Measurements from ENCODE around the gene ZC3HAV1. TPM values are rescaled to one million over a fixed set of nuclear protein-coding genes. Genes with fewer than 3 reads are reported as not detected.
"Not testable (repeated sequence)": the region's sequence is repeated elsewhere in the genome, so short reads cannot be mapped to it uniquely, and the experiment has no call there.

The ZC3HAV1 gene
- total RNA-seq, 4 donors from 2014 or later, result 11.7 to 40.6 (median 34.5) TPM

DNA sequence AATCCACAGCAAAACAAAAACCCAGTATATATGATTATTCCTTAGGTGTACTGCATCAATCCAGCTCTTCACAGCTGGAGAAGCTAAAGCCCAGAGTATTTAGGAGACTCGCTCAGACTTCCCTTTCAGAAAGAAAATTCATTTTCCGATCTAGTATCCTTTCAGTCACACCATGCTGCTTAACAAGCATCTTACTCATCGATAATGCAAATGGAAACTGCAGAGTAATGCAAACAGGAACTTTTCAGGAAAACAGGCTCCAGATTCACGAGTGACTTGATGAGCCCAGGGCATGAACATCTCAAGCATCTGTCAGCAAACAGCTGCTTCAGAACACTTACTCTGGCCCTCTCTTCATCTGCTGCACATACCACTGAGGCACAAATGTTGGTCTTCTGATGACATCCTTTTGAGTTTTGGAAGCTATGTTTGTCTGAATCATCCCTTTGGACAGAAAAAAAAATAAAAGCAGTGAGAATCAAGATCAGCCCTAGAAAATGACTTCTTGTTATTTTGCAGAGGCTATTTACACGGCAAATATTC is 48.8 kb downstream of the ZC3HAV1 start:
- H3K27ac ChIP-seq, result no peak overlapping the region
- intact Hi-C loops (cut with DNase I; ENCODE audit: low total_unique reads) (no loop called here), in situ Hi-C loops (cut with MboI; ENCODE audit: low pct_ligation_motif_present in 1 of 4, low pct_unique_long_range_greater_than_20kb in 1 of 4, low sequenced_read_pairs in 3 of 4) (loop anchor here in 1 of 4 donors (25.0 kb wide), 1 partner anchor 173 kb away; no protein-coding TSS in a partner anchor)
- no peaks in the 10 kb centered on the region for H3K4me1 ChIP-seq
- H3K9me3 ChIP-seq, result no peaks in the 10 kb centered on the region
- no peak for DNase-seq
- TF ChIP-seq POLR2AphosphoS5 (IDR thresholded peaks at IDR 0.05), result no peak
- no peak for TF ChIP-seq POLR2A (IDR thresholded peaks at IDR 0.05)
- TF ChIP-seq EP300 (IDR thresholded peaks at IDR 0.05; ENCODE audit: low read depth), result no peak
- TF ChIP-seq, protein P1, sequence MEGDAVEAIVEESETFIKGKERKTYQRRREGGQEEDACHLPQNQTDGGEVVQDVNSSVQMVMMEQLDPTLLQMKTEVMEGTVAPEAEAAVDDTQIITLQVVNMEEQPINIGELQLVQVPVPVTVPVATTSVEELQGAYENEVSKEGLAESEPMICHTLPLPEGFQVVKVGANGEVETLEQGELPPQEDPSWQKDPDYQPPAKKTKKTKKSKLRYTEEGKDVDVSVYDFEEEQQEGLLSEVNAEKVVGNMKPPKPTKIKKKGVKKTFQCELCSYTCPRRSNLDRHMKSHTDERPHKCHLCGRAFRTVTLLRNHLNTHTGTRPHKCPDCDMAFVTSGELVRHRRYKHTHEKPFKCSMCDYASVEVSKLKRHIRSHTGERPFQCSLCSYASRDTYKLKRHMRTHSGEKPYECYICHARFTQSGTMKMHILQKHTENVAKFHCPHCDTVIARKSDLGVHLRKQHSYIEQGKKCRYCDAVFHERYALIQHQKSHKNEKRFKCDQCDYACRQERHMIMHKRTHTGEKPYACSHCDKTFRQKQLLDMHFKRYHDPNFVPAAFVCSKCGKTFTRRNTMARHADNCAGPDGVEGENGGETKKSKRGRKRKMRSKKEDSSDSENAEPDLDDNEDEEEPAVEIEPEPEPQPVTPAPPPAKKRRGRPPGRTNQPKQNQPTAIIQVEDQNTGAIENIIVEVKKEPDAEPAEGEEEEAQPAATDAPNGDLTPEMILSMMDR (IDR thresholded peaks at IDR 0.05), result no peak
- WGBS, 2 donors (ENCODE audit: low coverage in 1 of 2), result 83 to 89% methylated on average over 3 to 5 of the region's 5 CpGs
- H3K36me3 ChIP-seq, result peaks cover 0 to 39% (median 18%) of the 10 kb centered on the region in 4 donors
- no peak overlapping the region for H3K4me3 ChIP-seq
- no peaks in the 10 kb centered on the region for H3K27me3 ChIP-seq

DNA sequence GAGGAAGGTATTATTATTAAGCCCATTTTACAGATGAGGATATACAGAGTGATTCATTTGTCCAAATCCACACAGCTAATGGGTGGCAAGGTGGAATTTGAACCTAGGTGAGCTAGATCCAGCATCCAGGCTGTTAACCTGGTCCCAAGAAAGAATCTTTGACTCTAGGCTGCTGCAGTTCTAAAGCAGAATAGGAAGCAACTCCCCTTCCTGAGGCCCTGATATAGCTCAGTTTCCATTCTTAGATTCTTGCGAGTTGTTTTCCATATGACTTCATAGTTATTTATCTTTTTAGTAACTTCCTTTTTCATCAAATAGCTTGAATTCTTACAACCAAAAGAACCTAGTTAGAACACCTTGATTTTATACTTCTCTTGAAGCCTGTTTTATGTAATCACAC is 49.6 kb downstream of the ZC3HAV1 start:
- intact Hi-C loops (cut with DNase I; ENCODE audit: low total_unique reads) (no loop called here), in situ Hi-C loops (cut with MboI; ENCODE audit: low pct_ligation_motif_present in 1 of 4, low pct_unique_long_range_greater_than_20kb in 1 of 4, low sequenced_read_pairs in 3 of 4) (loop anchor here in 1 of 4 donors (25.0 kb wide), 1 partner anchor 173 kb away; no protein-coding TSS in a partner anchor)
- WGBS, 2 donors (ENCODE audit: low coverage in 1 of 2), result 55 to 67% methylated on average over 1 of the region's 1 CpG
- DNase-seq, result no peak
- no peaks in the 10 kb centered on the region for H3K9me3 ChIP-seq
- H3K27me3 ChIP-seq, result no peaks in the 10 kb centered on the region
- no peak overlapping the region for H3K27ac ChIP-seq
- no peaks in the 10 kb centered on the region for H3K4me1 ChIP-seq
- TF ChIP-seq POLR2A (IDR thresholded peaks at IDR 0.05) (no peak), EP300 (IDR thresholded peaks at IDR 0.05; ENCODE audit: low read depth) (no peak), POLR2AphosphoS5 (IDR thresholded peaks at IDR 0.05) (no peak)
- TF ChIP-seq, protein P1 (IDR thresholded peaks at IDR 0.05), result no peak
- H3K4me3 ChIP-seq, result no peak overlapping the region
- peaks cover 0 to 38% (median 19%) of the 10 kb centered on the region in 4 donors for H3K36me3 ChIP-seq

DNA sequence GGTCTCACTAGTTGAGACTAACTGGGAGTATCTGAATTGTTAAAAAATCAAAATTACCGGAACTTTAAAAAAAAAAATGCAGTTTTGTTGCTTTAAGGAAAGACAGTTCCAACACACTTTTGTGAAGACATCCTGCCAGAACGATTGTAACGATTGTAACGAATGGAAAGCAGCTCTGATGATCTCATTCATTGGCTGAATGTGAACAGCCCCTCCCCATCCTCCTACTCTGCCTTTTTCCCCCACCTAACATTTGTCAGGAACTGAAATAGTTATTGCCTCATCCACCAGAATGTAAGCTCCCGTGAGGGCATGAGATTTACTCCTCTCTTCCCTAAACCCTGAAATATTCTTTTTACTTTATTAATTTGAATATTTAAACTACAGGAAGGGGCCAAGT is 50.6 kb downstream of the ZC3HAV1 start:
- no peak for DNase-seq
- intact Hi-C loops (cut with DNase I; ENCODE audit: low total_unique reads), result no loop called here
- no peaks in the 10 kb centered on the region for H3K27me3 ChIP-seq
- WGBS, 2 donors (ENCODE audit: low coverage in 1 of 2), result 59 to 63% methylated on average over 5 of the region's 5 CpGs
- peaks cover 0 to 37% (median 18%) of the 10 kb centered on the region in 4 donors for H3K36me3 ChIP-seq
- TF ChIP-seq, protein P1 (IDR thresholded peaks at IDR 0.05), result no peak
- no peak for TF ChIP-seq POLR2A (IDR thresholded peaks at IDR 0.05)
- no peak for TF ChIP-seq POLR2AphosphoS5 (IDR thresholded peaks at IDR 0.05)
- TF ChIP-seq EP300 (IDR thresholded peaks at IDR 0.05; ENCODE audit: low read depth), result no peak
- H3K4me3 ChIP-seq, result no peak overlapping the region
- in situ Hi-C loops (cut with MboI; ENCODE audit: low pct_ligation_motif_present in 1 of 4, low pct_unique_long_range_greater_than_20kb in 1 of 4, low sequenced_read_pairs in 3 of 4), result loop anchor here in 1 of 4 donors (25.0 kb wide), 1 partner anchor 172 kb away; no protein-coding TSS in a partner anchor
- H3K4me1 ChIP-seq, result no peaks in the 10 kb centered on the region
- no peaks in the 10 kb centered on the region for H3K9me3 ChIP-seq
- no peak overlapping the region for H3K27ac ChIP-seq

DNA sequence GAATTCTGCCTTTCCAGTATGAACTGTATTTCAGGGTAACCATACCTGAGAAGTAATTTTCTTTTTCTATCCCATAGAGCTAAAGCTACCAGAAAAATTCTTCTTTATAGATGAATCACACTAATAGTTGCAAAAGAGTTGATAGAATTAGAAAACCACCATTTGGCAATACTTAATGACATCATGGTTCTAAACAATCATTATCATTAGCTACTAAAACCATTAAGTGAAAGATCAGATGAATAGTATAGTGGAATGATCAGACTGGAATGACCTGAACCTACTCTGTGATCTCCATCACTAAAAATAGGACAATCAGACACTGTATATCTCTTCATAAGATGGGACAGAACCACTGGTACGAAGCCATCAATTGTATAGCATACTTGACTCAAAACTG is 53.8 kb downstream of the ZC3HAV1 start:
- in situ Hi-C loops (cut with MboI; ENCODE audit: low pct_ligation_motif_present in 1 of 4, low pct_unique_long_range_greater_than_20kb in 1 of 4, low sequenced_read_pairs in 3 of 4) (loop anchor here in 1 of 4 donors (25.0 kb wide), 1 partner anchor 168 kb away; no protein-coding TSS in a partner anchor), intact Hi-C loops (cut with DNase I; ENCODE audit: low total_unique reads) (no loop called here)
- Histone ChIP-seq H3K4me3 (no peak overlapping the region), H3K27ac (no peak overlapping the region), H3K4me1 (no peaks in the 10 kb centered on the region), H3K36me3 (peaks cover 0 to 41% (median 19%) of the 10 kb centered on the region in 4 donors), H3K9me3 (no peaks in the 10 kb centered on the region), H3K27me3 (no peaks in the 10 kb centered on the region)
- DNase-seq, result no peak
- TF ChIP-seq POLR2AphosphoS5 (IDR thresholded peaks at IDR 0.05), result no peak
- TF ChIP-seq, protein P1 (IDR thresholded peaks at IDR 0.05), result no peak
- no peak for TF ChIP-seq EP300 (IDR thresholded peaks at IDR 0.05; ENCODE audit: low read depth)
- no peak for TF ChIP-seq POLR2A (IDR thresholded peaks at IDR 0.05)
- 75 to 80% methylated on average over 1 of the region's 1 CpG for WGBS, 2 donors (ENCODE audit: low coverage in 1 of 2)

DNA sequence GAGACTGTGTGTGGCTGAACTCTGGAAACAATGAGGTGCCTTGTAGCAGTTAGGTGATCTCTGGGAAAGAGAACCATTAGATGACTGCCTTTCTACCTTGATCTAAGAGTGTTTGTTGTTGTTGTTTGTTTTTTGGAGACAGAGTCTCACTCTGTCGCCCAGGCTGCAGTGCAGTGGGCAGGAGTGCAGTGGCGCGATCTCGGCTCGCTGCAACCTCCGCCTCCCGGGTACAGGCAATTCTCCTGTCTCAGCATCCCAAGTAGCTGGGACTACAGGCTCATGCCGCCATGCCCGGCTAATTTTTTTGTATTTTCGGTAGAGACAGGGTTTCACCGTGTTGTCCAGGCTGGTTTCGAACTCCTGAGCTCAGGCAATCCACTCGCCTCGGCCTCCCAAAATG is 54.9 kb downstream of the ZC3HAV1 start:
- DNase-seq; H3K27ac ChIP-seq; H3K4me3 ChIP-seq; intact Hi-C loops (cut with DNase I; ENCODE audit: low total_unique reads); H3K27me3 ChIP-seq; H3K4me1 ChIP-seq; H3K9me3 ChIP-seq: not testable (repeated sequence)
- WGBS, 2 donors (ENCODE audit: low coverage in 1 of 2), result 98% methylated on average over 14 of the region's 14 CpGs; no CpG with 5 or more reads in 1 of the 2 donors
- H3K36me3 ChIP-seq, result peaks cover 0 to 40% (median 19%) of the 10 kb centered on the region in 4 donors
- in situ Hi-C loops (cut with MboI; ENCODE audit: low pct_ligation_motif_present in 1 of 4, low pct_unique_long_range_greater_than_20kb in 1 of 4, low sequenced_read_pairs in 3 of 4), result loop anchor here in 1 of 4 donors (25.0 kb wide), 1 partner anchor 167 kb away; no protein-coding TSS in a partner anchor
